Astrocyte of the hippocampus (primary cell): ENCODE measurements around the gene PTPRK.

Experiments
- DNase-seq: peaks from one replicate; pipeline ENCODE4 v3.0.0; 2011; ENCODE audit warnings: low read depth, low spot score

Gene PTPRK

GRCh38 chr6:128079021-128079420, 441.4 kb downstream of the PTPRK start:
- DNase-seq, result no peak

- no peak for DNase-seq
These were observed 442.1 kb downstream of the PTPRK start for GRCh38 chr6:128078276-128078675.

- no peak for DNase-seq
These were observed 443.6 kb downstream of the PTPRK start for GRCh38 chr6:128076843-128077242.

GRCh38 chr6:128074567-128074966, 445.8 kb downstream of the PTPRK start:
- no peak for DNase-seq

- DNase-seq, result no peak
These were observed 447.0 kb downstream of the PTPRK start for GRCh38 chr6:128073389-128073788.

- no peak for DNase-seq
These were observed 449.2 kb downstream of the PTPRK start for GRCh38 chr6:128071212-128071611.

- DNase-seq, result peak; percentile 24
These were observed 450.0 kb downstream of the PTPRK start for GRCh38 chr6:128070406-128070805.

GRCh38 chr6:128069188-128069587, 451.2 kb downstream of the PTPRK start:
- peak; percentile 37 for DNase-seq

GRCh38 chr6:128068119-128068479, 452.3 kb downstream of the PTPRK start:
- no peak for DNase-seq

- DNase-seq, result no peak
These were observed 452.8 kb downstream of the PTPRK start for GRCh38 chr6:128067446-128068118.

- DNase-seq, result no peak
These were observed 455.3 kb downstream of the PTPRK start for GRCh38 chr6:128065072-128065471.

- DNase-seq, result no peak
These were observed 455.9 kb downstream of the PTPRK start for GRCh38 chr6:128064540-128064895.

- no peak for DNase-seq
These were observed 456.4 kb downstream of the PTPRK start for GRCh38 chr6:128063850-128064539.

GRCh38 chr6:128062882-128063603, 457.4 kb downstream of the PTPRK start:
- DNase-seq, result no peak

- no peak for DNase-seq
These were observed 462.5 kb downstream of the PTPRK start for GRCh38 chr6:128057946-128058345.

- DNase-seq, result no peak
These were observed 462.9 kb downstream of the PTPRK start for GRCh38 chr6:128057541-128057940.

GRCh38 chr6:128053109-128053508, 467.3 kb downstream of the PTPRK start:
- no peak for DNase-seq

- no peak for DNase-seq
These were observed 472.4 kb downstream of the PTPRK start for GRCh38 chr6:128047989-128048388.

- DNase-seq, result no peak
These were observed 474.4 kb downstream of the PTPRK start for GRCh38 chr6:128046033-128046432.

- DNase-seq, result no peak
These were observed 480.9 kb downstream of the PTPRK start for GRCh38 chr6:128039543-128039942.

GRCh38 chr6:128036808-128037570, 483.4 kb downstream of the PTPRK start:
- DNase-seq, result no peak

- DNase-seq, result no peak
These were observed 487.2 kb downstream of the PTPRK start for GRCh38 chr6:128033156-128033555.
